ENCODE measurements around the gene BST1. TPM values are rescaled to one million over a fixed set of nuclear protein-coding genes. Genes with fewer than 3 reads are reported as not detected.

BST1 gene
- total RNA-seq, 6 donors from 2014 or later, result 4.2 to 19.5 (median 11.1) TPM

DNA sequence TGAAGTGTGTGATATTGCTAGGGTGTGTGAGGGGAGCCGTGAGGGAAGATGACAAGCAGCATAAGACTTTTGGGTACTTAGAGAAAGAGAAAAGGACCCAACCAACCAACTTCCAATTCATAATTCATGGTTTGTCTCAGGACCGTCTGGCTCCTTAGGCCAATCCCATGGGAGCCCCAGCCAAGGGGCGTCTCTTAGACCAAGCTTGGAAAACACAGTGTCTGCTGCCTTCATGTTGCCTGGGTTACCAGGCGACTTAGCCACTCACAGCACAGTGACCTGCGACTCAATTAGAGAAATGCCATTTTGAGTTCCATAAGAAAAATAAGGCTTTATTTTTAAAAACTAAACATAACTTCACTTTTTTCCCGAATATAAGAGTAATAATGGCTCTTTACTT lies 32.7 kb downstream of the BST1 start:
- H3K4me3 ChIP-seq, result no peak overlapping the region
- ATAC-seq (ENCODE audit: low FRiP score in 2 of 2), result no peak
- no peaks in the 10 kb centered on the region for H3K27me3 ChIP-seq
- WGBS, 2 donors, result 79 to 84% methylated on average over 6 of the region's 6 CpGs
- H3K27ac ChIP-seq, result no peak overlapping the region
- DNase-seq, result no peak
- no peaks in the 10 kb centered on the region for H3K36me3 ChIP-seq
- H3K9me3 ChIP-seq, result no peaks in the 10 kb centered on the region
- no peak for TF ChIP-seq POLR2A (IDR thresholded peaks at IDR 0.05)
- no peak for TF ChIP-seq EP300 (IDR thresholded peaks at IDR 0.05)
- no peaks in the 10 kb centered on the region for H3K4me1 ChIP-seq

DNA sequence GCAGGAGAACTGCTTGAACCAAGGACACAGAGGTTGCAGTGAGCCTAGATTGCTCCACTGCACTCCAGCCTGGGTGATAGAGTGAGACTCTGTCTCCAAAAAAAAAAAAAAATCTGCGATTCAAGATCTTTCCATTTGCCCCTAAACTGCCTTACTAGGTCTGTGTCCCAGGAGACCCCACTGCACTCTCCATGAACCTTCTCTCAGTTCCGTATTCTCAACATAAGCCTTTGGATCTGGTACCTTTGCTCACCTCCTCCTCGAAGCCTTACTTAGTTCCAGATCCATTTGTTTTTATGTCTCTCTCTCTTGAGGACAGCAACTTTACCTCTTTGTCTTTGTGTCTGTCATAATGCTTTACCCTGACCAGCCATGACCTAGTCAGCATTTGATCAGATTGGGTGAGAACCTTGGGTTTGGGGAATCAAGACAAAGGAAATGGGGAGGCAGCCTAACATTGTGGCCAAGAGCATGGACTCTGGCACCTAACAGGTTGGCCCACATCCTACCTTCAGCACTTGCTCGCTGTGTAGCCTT lies 33.7 kb downstream of the BST1 start:
- Histone ChIP-seq H3K36me3 (no peaks in the 10 kb centered on the region), H3K4me1 (no peaks in the 10 kb centered on the region), H3K9me3 (peaks cover 0 to 3% (median 0%) of the 10 kb centered on the region in 4 donors), H3K27ac (no peak overlapping the region), H3K4me3 (no peak overlapping the region), H3K27me3 (no peaks in the 10 kb centered on the region)
- ATAC-seq (ENCODE audit: low FRiP score in 2 of 2) (no peak), DNase-seq (no peak)
- TF ChIP-seq POLR2A (IDR thresholded peaks at IDR 0.05) (no peak), EP300 (IDR thresholded peaks at IDR 0.05) (no peak), POLR2AphosphoS5 (IDR thresholded peaks at IDR 0.05) (no peak)
- TF ChIP-seq, protein P1, sequence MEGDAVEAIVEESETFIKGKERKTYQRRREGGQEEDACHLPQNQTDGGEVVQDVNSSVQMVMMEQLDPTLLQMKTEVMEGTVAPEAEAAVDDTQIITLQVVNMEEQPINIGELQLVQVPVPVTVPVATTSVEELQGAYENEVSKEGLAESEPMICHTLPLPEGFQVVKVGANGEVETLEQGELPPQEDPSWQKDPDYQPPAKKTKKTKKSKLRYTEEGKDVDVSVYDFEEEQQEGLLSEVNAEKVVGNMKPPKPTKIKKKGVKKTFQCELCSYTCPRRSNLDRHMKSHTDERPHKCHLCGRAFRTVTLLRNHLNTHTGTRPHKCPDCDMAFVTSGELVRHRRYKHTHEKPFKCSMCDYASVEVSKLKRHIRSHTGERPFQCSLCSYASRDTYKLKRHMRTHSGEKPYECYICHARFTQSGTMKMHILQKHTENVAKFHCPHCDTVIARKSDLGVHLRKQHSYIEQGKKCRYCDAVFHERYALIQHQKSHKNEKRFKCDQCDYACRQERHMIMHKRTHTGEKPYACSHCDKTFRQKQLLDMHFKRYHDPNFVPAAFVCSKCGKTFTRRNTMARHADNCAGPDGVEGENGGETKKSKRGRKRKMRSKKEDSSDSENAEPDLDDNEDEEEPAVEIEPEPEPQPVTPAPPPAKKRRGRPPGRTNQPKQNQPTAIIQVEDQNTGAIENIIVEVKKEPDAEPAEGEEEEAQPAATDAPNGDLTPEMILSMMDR (IDR thresholded peaks at IDR 0.05), result no peak
- WGBS, 2 donors, result 72 to 84% methylated on average over 4 of the region's 4 CpGs

DNA sequence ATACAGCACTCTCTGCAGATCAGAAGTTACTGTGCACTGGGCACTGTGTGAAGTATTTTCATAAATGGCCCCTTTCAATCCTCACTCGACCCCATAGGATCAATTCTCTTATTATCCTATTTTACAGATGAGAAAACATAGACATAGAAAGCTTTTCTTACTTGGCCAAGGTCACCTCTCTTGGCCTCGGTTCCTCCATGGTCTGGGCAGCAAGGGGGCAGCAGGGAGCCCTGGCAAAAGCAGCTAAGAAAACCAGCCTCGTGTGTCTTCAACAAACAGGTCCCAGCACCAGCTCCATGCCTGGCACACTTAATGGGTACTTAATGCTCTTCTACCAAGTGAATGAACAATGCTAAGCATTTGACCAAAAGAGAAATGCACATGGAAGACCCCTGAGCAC lies 34.4 kb downstream of the BST1 start:
- no peak for DNase-seq
- WGBS, 2 donors, result 53 to 64% methylated on average over 3 of the region's 3 CpGs
- no peaks in the 10 kb centered on the region for H3K36me3 ChIP-seq
- H3K4me1 ChIP-seq, result no peaks in the 10 kb centered on the region
- no peak overlapping the region for H3K27ac ChIP-seq
- H3K9me3 ChIP-seq, result peaks cover 0 to 8% (median under 1%) of the 10 kb centered on the region in 4 donors
- no peaks in the 10 kb centered on the region for H3K27me3 ChIP-seq
- no peak for TF ChIP-seq EP300 (IDR thresholded peaks at IDR 0.05)
- no peak for TF ChIP-seq POLR2AphosphoS5 (IDR thresholded peaks at IDR 0.05)
- TF ChIP-seq POLR2A (IDR thresholded peaks at IDR 0.05), result no peak
- TF ChIP-seq, protein P1 (IDR thresholded peaks at IDR 0.05), result no peak
- no peak overlapping the region for H3K4me3 ChIP-seq
- ATAC-seq (ENCODE audit: low FRiP score in 2 of 2), result no peak

DNA sequence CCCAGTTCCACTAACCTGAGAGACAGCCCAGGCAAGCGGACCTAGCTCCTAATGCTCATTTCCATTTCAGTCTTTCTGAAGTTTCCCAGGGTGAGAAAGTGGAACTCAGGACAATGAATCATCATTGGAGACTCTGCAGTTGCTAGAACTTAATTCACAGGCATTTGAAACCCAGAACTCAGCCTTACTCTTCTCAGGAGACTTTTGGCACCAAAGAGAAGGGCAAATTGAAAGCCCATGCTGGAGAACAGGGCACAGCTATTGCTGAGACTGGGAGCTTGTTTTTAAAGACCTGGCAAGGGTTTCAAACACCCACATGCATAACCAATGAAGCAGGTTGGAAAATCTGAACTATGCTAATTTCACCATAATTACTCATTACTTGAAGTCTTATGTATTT lies 36.0 kb downstream of the BST1 start:
- Histone ChIP-seq H3K27ac (no peak overlapping the region), H3K36me3 (no peaks in the 10 kb centered on the region), H3K4me3 (no peak overlapping the region), H3K27me3 (no peaks in the 10 kb centered on the region), H3K9me3 (peaks cover 0 to 9% (median 1%) of the 10 kb centered on the region in 4 donors), H3K4me1 (no peaks in the 10 kb centered on the region)
- no peak for TF ChIP-seq POLR2AphosphoS5 (IDR thresholded peaks at IDR 0.05)
- no peak for TF ChIP-seq EP300 (IDR thresholded peaks at IDR 0.05)
- no peak for TF ChIP-seq POLR2A (IDR thresholded peaks at IDR 0.05)
- TF ChIP-seq, protein P1 (IDR thresholded peaks at IDR 0.05), result no peak
- ATAC-seq (ENCODE audit: low FRiP score in 2 of 2) (no peak), DNase-seq (no peak)
- 71 to 100% methylated on average over 1 of the region's 1 CpG for WGBS, 2 donors

DNA sequence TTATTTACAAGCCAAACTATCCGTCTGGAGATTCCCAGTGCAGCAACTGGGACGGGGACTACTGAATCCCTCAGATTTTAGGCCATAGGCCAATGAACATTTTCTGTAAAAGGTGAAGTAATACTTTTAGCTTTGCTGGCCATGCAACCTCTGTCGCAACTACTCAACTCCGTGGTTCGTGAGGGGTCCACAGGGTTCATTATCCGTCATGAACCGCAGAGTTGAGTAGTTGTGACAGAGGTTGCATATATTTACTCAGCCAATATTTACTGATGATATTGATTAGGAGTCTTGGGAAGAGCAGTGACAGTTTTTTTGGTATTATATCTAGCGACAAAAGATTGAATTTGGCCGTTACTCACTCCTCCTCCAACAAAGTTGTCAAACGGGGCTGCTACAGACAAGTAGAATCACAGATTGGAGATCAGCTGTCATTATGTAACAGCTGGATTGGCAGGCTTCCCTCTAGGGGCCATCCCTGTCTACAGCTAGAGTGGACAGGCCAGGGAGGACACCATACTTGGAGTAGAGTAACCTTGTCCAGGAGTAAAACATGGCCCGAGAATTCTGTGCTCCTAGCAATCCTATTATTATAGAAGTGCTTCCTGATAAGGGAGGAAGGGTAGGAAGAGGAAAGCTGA lies 38.0 kb downstream of the BST1 start:
- DNase-seq, result no peak
- peaks cover 0 to 9% (median 1%) of the 10 kb centered on the region in 4 donors for H3K9me3 ChIP-seq
- no peak overlapping the region for H3K27ac ChIP-seq
- no peak for TF ChIP-seq POLR2A (IDR thresholded peaks at IDR 0.05)
- TF ChIP-seq POLR2AphosphoS5 (IDR thresholded peaks at IDR 0.05), result no peak
- TF ChIP-seq, protein P1 (IDR thresholded peaks at IDR 0.05), result no peak
- TF ChIP-seq EP300 (IDR thresholded peaks at IDR 0.05), result no peak
- H3K4me3 ChIP-seq, result no peak overlapping the region
- WGBS, 2 donors, result 68 to 86% methylated on average over 10 to 11 of the region's 11 CpGs
- no peaks in the 10 kb centered on the region for H3K4me1 ChIP-seq
- ATAC-seq (ENCODE audit: low FRiP score in 2 of 2), result no peak
- H3K27me3 ChIP-seq, result no peaks in the 10 kb centered on the region
- no peaks in the 10 kb centered on the region for H3K36me3 ChIP-seq

Data from upper lobe of left lung (tissue), 6 donors.